GM23338 (cell line): ENCODE results near the gene CFP. TPM values are rescaled to one million over a fixed set of nuclear protein-coding genes. Genes with fewer than 3 reads are reported as not detected.
A peak's percentile ranks its signal among the peaks of the same experiment; 100 is the strongest.

Experiments
- ATAC-seq: fragments of 200-7000 bp; cut with Tn5 transposase; 3 replicates; pipeline ENCODE4 v1.9.1; 2020
- DNase-seq: peaks from one replicate; pipeline ENCODE4 v3.0.0-alpha.2; 2015; ENCODE audit warnings: low spot score
- H2AFZ ChIP-seq: fragments of 200-600 bp; sonication (generic); 2 replicates; pipeline ENCODE4 v1.8.0; 2016; ENCODE audit warnings: antibody characterized with exemption, mild to moderate bottlenecking, moderate library complexity
- H3F3A ChIP-seq: fragments of 200-600 bp; sonication (generic); replicated peaks from 2 replicates; pipeline ENCODE4 v1.8.0; 2017; ENCODE audit warnings: antibody characterized with exemption, mixed run types, low read depth
- H3K27ac ChIP-seq: fragments of 200-600 bp; sonication (generic); 2 replicates; pipeline ENCODE4 v1.6.1; 2016; ENCODE audit warnings: low read depth
- H3K27me3 ChIP-seq: fragments of 200-600 bp; sonication (generic); 2 replicates; pipeline ENCODE4 v1.8.0; 2016; ENCODE audit warnings: mild to moderate bottlenecking, mixed run types, moderate library complexity; ENCODE audit not compliant: insufficient read depth
- H3K36me3 ChIP-seq: fragments of 200-600 bp; sonication (generic); 2 replicates; pipeline ENCODE4 v1.8.0; 2016; ENCODE audit warnings: mild to moderate bottlenecking; ENCODE audit not compliant: insufficient read depth
- H3K4me1 ChIP-seq: fragments of 200-600 bp; sonication (generic); 2 replicates; pipeline ENCODE4 v1.8.0; 2016; ENCODE audit warnings: mild to moderate bottlenecking, moderate library complexity; ENCODE audit not compliant: insufficient read depth
- H3K4me2 ChIP-seq: fragments of 200-600 bp; sonication (generic); 2 replicates; pipeline ENCODE4 v1.7.1; 2017; ENCODE audit warnings: mixed run types
- H3K4me3 ChIP-seq: fragments of 200-600 bp; sonication (generic); 2 replicates; pipeline ENCODE4 v1.6.1; 2016; ENCODE audit warnings: mixed run types
- H3K79me2 ChIP-seq: fragments of 200-600 bp; sonication (generic); replicated peaks from 2 replicates; pipeline ENCODE4 v1.8.0; 2017; ENCODE audit warnings: mild to moderate bottlenecking; ENCODE audit not compliant: insufficient read depth
- H3K9me2 ChIP-seq: fragments of 200-600 bp; sonication (generic); 2 replicates; pipeline ENCODE4 v1.8.0; 2017; ENCODE audit not compliant: insufficient read depth
- H4K20me1 ChIP-seq: fragments of 200-600 bp; sonication (generic); replicated peaks from 2 replicates; pipeline ENCODE4 v1.8.0; 2017; ENCODE audit warnings: mild to moderate bottlenecking; ENCODE audit not compliant: insufficient read depth
- H3K27ac Mint-ChIP-seq: 2 replicates; pipeline ENCODE4 v1.8.0; 2020; ENCODE audit warnings: inconsistent platforms, mild to moderate bottlenecking, moderate library complexity, mixed read lengths
- H3K27me3 Mint-ChIP-seq: 3 replicates; pipeline ENCODE4 v1.8.0; 2022; ENCODE audit warnings: low read depth, mild to moderate bottlenecking, moderate library complexity, mixed read lengths, inconsistent platforms; ENCODE audit not compliant: insufficient read depth, poor library complexity
- H3K36me3 Mint-ChIP-seq: 3 replicates; pipeline ENCODE4 v1.8.0; 2021; ENCODE audit warnings: low read depth, mild to moderate bottlenecking, inconsistent platforms, moderate library complexity, mixed read lengths
- H3K4me1 Mint-ChIP-seq: 3 replicates; pipeline ENCODE4 v1.8.0; 2020; ENCODE audit warnings: mild to moderate bottlenecking, inconsistent platforms, mixed read lengths
- H3K4me3 Mint-ChIP-seq: 3 replicates; pipeline ENCODE4 v1.8.0; 2021; ENCODE audit warnings: moderate library complexity, mild to moderate bottlenecking, inconsistent platforms, mixed read lengths
- H3K9me3 Mint-ChIP-seq: 3 replicates; pipeline ENCODE4 v1.8.0; 2020; ENCODE audit warnings: moderate library complexity, mild to moderate bottlenecking, inconsistent platforms, mixed read lengths
- CREB1 ChIP-seq: fragments of 250-450 bp; sonication (Bioruptor Pico); IDR thresholded peaks from 2 replicates; pipeline ENCODE4 v1.5.0; 2020; ENCODE audit warnings: low read depth, mild to moderate bottlenecking, moderate library complexity
- CTCF ChIP-seq, 2 experiments: fragments of 200-600 bp in 1 of 2; sonication (generic) in 1 of 2; conservative IDR thresholded peaks; 2 replicates each; pipeline versions ENCODE4 v1.5.1 to v1.6.1; 2016 to 2017; ENCODE audit warnings: antibody characterized with exemption in 2 of 2, low read depth in 2 of 2, mild to moderate bottlenecking in 2 of 2, moderate library complexity in 1 of 2
- ETS1 ChIP-seq: IDR thresholded peaks from 2 replicates; pipeline ENCODE4 v1.6.1; 2016; ENCODE audit warnings: antibody characterized with exemption
- EZH2phosphoT487 ChIP-seq: fragments of 200-600 bp; sonication (generic); IDR thresholded peaks from one replicate; pipeline ENCODE4 v1.8.1; 2018; ENCODE audit warnings: antibody characterized with exemption; ENCODE audit not compliant: unreplicated experiment
- JUNB ChIP-seq: IDR thresholded peaks from one replicate; pipeline ENCODE4 v1.6.1; 2016; ENCODE audit warnings: antibody characterized with exemption; ENCODE audit not compliant: unreplicated experiment
- POLR2AphosphoS5 ChIP-seq: IDR thresholded peaks from 2 replicates; pipeline ENCODE4 v1.6.1; 2016; ENCODE audit warnings: antibody characterized with exemption, low read depth
- STAT1 ChIP-seq: IDR thresholded peaks from one replicate; pipeline ENCODE4 v1.6.1; 2016; ENCODE audit warnings: antibody characterized with exemption; ENCODE audit not compliant: unreplicated experiment
- ZNF331 ChIP-seq: fragments of 250-450 bp; sonication (Bioruptor Pico); IDR thresholded peaks from 2 replicates; pipeline ENCODE4 v1.5.0; 2020; ENCODE audit warnings: low read depth, mild to moderate bottlenecking, moderate library complexity
- polyA plus RNA-seq: library from polyadenylated mRNA; unstranded; fragments of >200 nt; fragmentation: Nextera tagmentation; extraction: Ambion mirVana; gene quantifications from 2 replicates; pipeline ENCODE4 v1.2.1, GENCODE V29; 2016
- total RNA-seq: library from RNA; depleted of rRNA; stranded (reverse); fragments of >200 nt; shearing (Covaris generic); gene quantifications from 2 replicates; pipeline ENCODE4 v1.2.3, GENCODE V29; 2014
- TF ChIP-seq, protein P1 (sequence below): IDR thresholded peaks from one replicate; pipeline ENCODE4 v1.6.1; 2018; ENCODE audit warnings: antibody characterized with exemption; ENCODE audit not compliant: unreplicated experiment

CFP gene
- total and polyA plus RNA-seq, 2 experiments from 2014 or later, result 2.1 to 2.2 TPM

- no peak for TF ChIP-seq CTCF (conservative IDR thresholded peaks at IDR 0.05; ENCODE audit: low read depth in 2 of 2)
- TF ChIP-seq POLR2AphosphoS5, result no peak
- TF ChIP-seq STAT1, result no peak
- TF ChIP-seq, protein P1, sequence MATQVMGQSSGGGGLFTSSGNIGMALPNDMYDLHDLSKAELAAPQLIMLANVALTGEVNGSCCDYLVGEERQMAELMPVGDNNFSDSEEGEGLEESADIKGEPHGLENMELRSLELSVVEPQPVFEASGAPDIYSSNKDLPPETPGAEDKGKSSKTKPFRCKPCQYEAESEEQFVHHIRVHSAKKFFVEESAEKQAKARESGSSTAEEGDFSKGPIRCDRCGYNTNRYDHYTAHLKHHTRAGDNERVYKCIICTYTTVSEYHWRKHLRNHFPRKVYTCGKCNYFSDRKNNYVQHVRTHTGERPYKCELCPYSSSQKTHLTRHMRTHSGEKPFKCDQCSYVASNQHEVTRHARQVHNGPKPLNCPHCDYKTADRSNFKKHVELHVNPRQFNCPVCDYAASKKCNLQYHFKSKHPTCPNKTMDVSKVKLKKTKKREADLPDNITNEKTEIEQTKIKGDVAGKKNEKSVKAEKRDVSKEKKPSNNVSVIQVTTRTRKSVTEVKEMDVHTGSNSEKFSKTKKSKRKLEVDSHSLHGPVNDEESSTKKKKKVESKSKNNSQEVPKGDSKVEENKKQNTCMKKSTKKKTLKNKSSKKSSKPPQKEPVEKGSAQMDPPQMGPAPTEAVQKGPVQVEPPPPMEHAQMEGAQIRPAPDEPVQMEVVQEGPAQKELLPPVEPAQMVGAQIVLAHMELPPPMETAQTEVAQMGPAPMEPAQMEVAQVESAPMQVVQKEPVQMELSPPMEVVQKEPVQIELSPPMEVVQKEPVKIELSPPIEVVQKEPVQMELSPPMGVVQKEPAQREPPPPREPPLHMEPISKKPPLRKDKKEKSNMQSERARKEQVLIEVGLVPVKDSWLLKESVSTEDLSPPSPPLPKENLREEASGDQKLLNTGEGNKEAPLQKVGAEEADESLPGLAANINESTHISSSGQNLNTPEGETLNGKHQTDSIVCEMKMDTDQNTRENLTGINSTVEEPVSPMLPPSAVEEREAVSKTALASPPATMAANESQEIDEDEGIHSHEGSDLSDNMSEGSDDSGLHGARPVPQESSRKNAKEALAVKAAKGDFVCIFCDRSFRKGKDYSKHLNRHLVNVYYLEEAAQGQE, result no peak
- no peak for TF ChIP-seq EZH2phosphoT487
- no peak for TF ChIP-seq CREB1
- TF ChIP-seq ZNF331 (CRISPR knock-in tag), result no peak
- TF ChIP-seq JUNB, result no peak
- TF ChIP-seq ETS1, result no peak
Measured at GRCh38 chrX:47574076-47574546, 55.6 kb downstream of the CFP start (continued).

GRCh38 chrX:47573341-47574075 lies 56.2 kb downstream of the CFP start:
- Histone ChIP-seq H3K79me2 (no peaks in the 10 kb centered on the region), H2AFZ (no peak overlapping the region), H3K4me2 (peak overlapping the region; percentile 80), H3K9me2 (no peaks in the 10 kb centered on the region), H3K4me1 (peaks cover 5% of the 10 kb centered on the region; the same call in 1 of the 2 replicates), H3K27ac (peak overlapping the region; percentile 97), H3K36me3 (no peaks in the 10 kb centered on the region), H3K27me3 (no peaks in the 10 kb centered on the region), H3K4me3 (peak overlapping the region; percentile 56), H4K20me1 (no peaks in the 10 kb centered on the region), H3F3A (no peaks in the 10 kb centered on the region)
- ATAC-seq, result peak; percentile 71
- peak overlapping the region; percentile 94 for H3K27ac Mint-ChIP-seq
- peak; percentile 91 for DNase-seq
- H3K27me3 Mint-ChIP-seq, result peaks cover 21% of the 10 kb centered on the region
- no peaks in the 10 kb centered on the region; the same call in 2 of the 3 replicates for H3K9me3 Mint-ChIP-seq
- H3K36me3 Mint-ChIP-seq, result peaks cover 44% of the 10 kb centered on the region
- TF ChIP-seq, protein P1, result no peak
- TF ChIP-seq POLR2AphosphoS5 (peak; percentile 40; the same call in 1 of the 2 replicates), JUNB (no peak)
- H3K4me3 Mint-ChIP-seq, result peak overlapping the region; percentile 72
- peaks cover 31% of the 10 kb centered on the region for H3K4me1 Mint-ChIP-seq
